Measurements from ENCODE around the gene SLC12A9. TPM values are rescaled to one million over a fixed set of nuclear protein-coding genes. Genes with fewer than 3 reads are reported as not detected.

The SLC12A9 gene
- total RNA-seq, 1 experiment from 2014 or later = 24.6 TPM

- Histone ChIP-seq H3K27me3 (ENCODE audit: insufficient read depth, low read length) (no peaks in the 10 kb centered on the region; the same call in 1 of the 2 replicates), H3K27ac (ENCODE audit: low read depth, low read length) (no peak overlapping the region), H3K4me2 (ENCODE audit: low read length) (no peak overlapping the region), H3K4me3 (replicated peaks in 1 of 2; ENCODE audit: low read depth in 1 of 2, low read length in 2 of 2) (no peak overlapping the region), H4K20me1 (ENCODE audit: insufficient read depth) (no peaks in the 10 kb centered on the region), H2AFZ (ENCODE audit: low read depth, low read length, poor library complexity, severe bottlenecking) (no peak overlapping the region), H3K36me3 (ENCODE audit: control insufficient read depth in 1 of 2, insufficient read depth in 2 of 2, low read length in 2 of 2) (peaks cover 4 to 15% of the 10 kb centered on the region in 2 experiments; a peak in 2 of 4 replicates), H3K9ac (ENCODE audit: low read length) (no peak overlapping the region), H3K4me1 (ENCODE audit: control insufficient read depth in 1 of 2, insufficient read depth in 2 of 2, low read length in 2 of 2) (peaks cover 12 to 68% of the 10 kb centered on the region in 2 experiments), H3K9me3 (ENCODE audit: control insufficient read depth in 1 of 2, insufficient read depth in 1 of 2, low read depth in 1 of 2, low read length in 2 of 2) (no peaks in the 10 kb centered on the region), H3K79me2 (ENCODE audit: insufficient read depth, low read length) (peaks cover 18% of the 10 kb centered on the region), H3K9me2 (ENCODE audit: insufficient read depth) (no peaks in the 10 kb centered on the region)
- BruUV-seq (replicated peaks) = no TSS peak
- ATAC-seq (no peak), DNase-seq (ENCODE audit: low read depth, low spot score) (no peak)
- ChIA-PET CTCF (interaction anchor here (0.6 kb wide), 1 partner anchor 319 kb away, joined by 3 read pairs; no protein-coding TSS in a partner anchor), POLR2A (interaction anchor here (0.5 kb wide), 1 partner anchor 250 kb away, joined by 4 read pairs; no protein-coding TSS in a partner anchor), RAD21 (ENCODE audit: low non-redundant PET in 1 of 2, low total read pairs in 2 of 2, uncharacterized antibody in 2 of 2, unreplicated experiment in 2 of 2) (no interaction called here)
- no peak for TF ChIP-seq YY1 (IDR thresholded peaks at IDR 0.05; ENCODE audit: extremely low read depth, insufficient replicate concordance, low read depth, low read length)
- TF ChIP-seq SRF (IDR thresholded peaks at IDR 0.05; ENCODE audit: low read depth) = no peak
- intact Hi-C loops (cut with micrococcal nuclease) = no loop called here
Observed at GRCh38 chr7:100892364-100893317, 40.1 kb downstream of the SLC12A9 start.

- Histone ChIP-seq H3K4me3 (replicated peaks in 1 of 2; ENCODE audit: low read depth in 1 of 2, low read length in 2 of 2) (no peak overlapping the region), H3K9me3 (ENCODE audit: control insufficient read depth in 1 of 2, insufficient read depth in 1 of 2, low read depth in 1 of 2, low read length in 2 of 2) (no peaks in the 10 kb centered on the region), H3K79me2 (ENCODE audit: insufficient read depth, low read length) (peaks cover 10% of the 10 kb centered on the region), H3K9me2 (ENCODE audit: insufficient read depth) (no peaks in the 10 kb centered on the region), H3K4me1 (ENCODE audit: control insufficient read depth in 1 of 2, insufficient read depth in 2 of 2, low read length in 2 of 2) (peaks cover 12 to 60% of the 10 kb centered on the region in 2 experiments), H3K27me3 (ENCODE audit: insufficient read depth, low read length) (no peaks in the 10 kb centered on the region; the same call in 1 of the 2 replicates), H3K9ac (ENCODE audit: low read length) (no peak overlapping the region), H3K4me2 (ENCODE audit: low read length) (no peak overlapping the region), H4K20me1 (ENCODE audit: insufficient read depth) (no peaks in the 10 kb centered on the region), H3K27ac (ENCODE audit: low read depth, low read length) (no peak overlapping the region), H2AFZ (ENCODE audit: low read depth, low read length, poor library complexity, severe bottlenecking) (no peak overlapping the region), H3K36me3 (ENCODE audit: control insufficient read depth in 1 of 2, insufficient read depth in 2 of 2, low read length in 2 of 2) (peaks cover 0 to 8% of the 10 kb centered on the region in 2 experiments; a peak in 1 of 4 replicates)
- RAD21 ChIA-PET (ENCODE audit: low non-redundant PET in 1 of 2, low total read pairs in 2 of 2, uncharacterized antibody in 2 of 2, unreplicated experiment in 2 of 2) = no interaction called here
- BruUV-seq (replicated peaks) = no TSS peak
- ATAC-seq (no peak), DNase-seq (ENCODE audit: low read depth, low spot score) (no peak)
- intact Hi-C loops (cut with micrococcal nuclease) = no loop called here
- CTCF ChIA-PET = no interaction called here
- POLR2A ChIA-PET = interaction anchor here (0.5 kb wide), 1 partner anchor 250 kb away, joined by 4 read pairs; no protein-coding TSS in a partner anchor
- TF ChIP-seq POLR2AphosphoS5 (IDR thresholded peaks at IDR 0.05; ENCODE audit: low read depth, low read length) = no peak
- TF ChIP-seq SP1 (IDR thresholded peaks at IDR 0.05; ENCODE audit: low read depth) = no peak
- TF ChIP-seq MAX (IDR thresholded peaks at IDR 0.05) = no peak
- TF ChIP-seq JUND (IDR thresholded peaks at IDR 0.05) = no peak
- TF ChIP-seq ZBTB33 (IDR thresholded peaks at IDR 0.05; ENCODE audit: extremely low read depth, insufficient replicate concordance, low read length) = no peak
- no peak for TF ChIP-seq YY1 (IDR thresholded peaks at IDR 0.05; ENCODE audit: extremely low read depth, insufficient replicate concordance, low read depth, low read length)
- TF ChIP-seq SRF (IDR thresholded peaks at IDR 0.05; ENCODE audit: low read depth) = no peak
- TF ChIP-seq ZFX (IDR thresholded peaks at IDR 0.05) = no peak
- no peak for TF ChIP-seq EZH2 (IDR thresholded peaks at IDR 0.05)
- TF ChIP-seq CBX3 (IDR thresholded peaks at IDR 0.05; ENCODE audit: low read depth) = no peak
- no peak for TF ChIP-seq TCF7L2 (IDR thresholded peaks at IDR 0.05; ENCODE audit: borderline replicate concordance, extremely low read depth, insufficient read depth, insufficient read length)
- TF ChIP-seq EZH2phosphoT487 (IDR thresholded peaks at IDR 0.05; ENCODE audit: borderline replicate concordance) = no peak
- no peak for TF ChIP-seq SIN3A (IDR thresholded peaks at IDR 0.05; ENCODE audit: low read depth)
- TF ChIP-seq CEBPB (IDR thresholded peaks at IDR 0.05; ENCODE audit: low read depth) = no peak
- no peak for TF ChIP-seq ELF1 (IDR thresholded peaks at IDR 0.05; ENCODE audit: borderline replicate concordance, low read depth)
Observed at GRCh38 chr7:100893318-100893895, 40.9 kb downstream of the SLC12A9 start.
